NOMO-1 treated with DMSO at 0.1 percent for 48 hours (cell line): Measurements from ENCODE around the gene CRB2.
A peak's percentile ranks its signal among the peaks of the same experiment; 100 is the strongest.

Experiments used
- DNase-seq: peaks from one replicate; lab custom pipeline; 2025; ENCODE audit not compliant: unreplicated experiment; lab: John Stamatoyannopoulos, UW

Gene CRB2

DNA sequence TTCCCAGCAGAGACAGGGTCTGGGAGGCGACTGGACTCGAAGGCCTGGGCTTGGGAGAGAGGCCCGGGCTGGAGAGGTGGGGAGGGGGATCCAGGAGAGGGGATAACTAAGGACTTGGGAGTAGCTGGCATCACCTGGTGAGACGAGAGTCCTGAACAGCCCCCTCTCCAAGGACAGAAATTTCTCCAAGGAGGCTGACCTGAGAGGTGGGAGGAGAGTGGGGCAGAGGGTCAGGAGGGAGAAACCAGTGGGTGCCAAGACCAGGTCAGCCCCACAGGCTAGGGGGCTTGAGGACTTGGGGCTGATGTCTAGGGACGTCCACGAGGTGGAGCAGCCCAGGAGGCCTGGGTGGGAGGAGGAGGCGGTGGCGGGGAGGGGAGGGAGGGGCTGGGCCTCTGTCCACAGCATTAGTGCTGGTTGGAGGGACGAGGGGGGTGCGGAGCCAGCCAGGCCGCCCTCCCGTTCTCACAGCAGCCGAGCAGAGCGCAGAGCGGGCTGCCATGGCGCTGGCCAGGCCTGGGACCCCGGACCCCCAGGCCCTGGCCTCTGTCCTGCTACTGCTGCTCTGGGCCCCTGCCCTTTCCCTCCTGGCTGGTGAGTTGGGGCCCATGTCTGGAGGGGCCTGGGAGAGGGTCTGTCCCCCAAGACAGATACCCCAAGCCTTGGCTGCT is at the start of gene CRB2:
CRB2 (plus strand) TSS at position 437 of the 671 bp plus-strand sequence; CDS start at position 501, 64 bp downstream.
- DNase-seq: no peak

DNA sequence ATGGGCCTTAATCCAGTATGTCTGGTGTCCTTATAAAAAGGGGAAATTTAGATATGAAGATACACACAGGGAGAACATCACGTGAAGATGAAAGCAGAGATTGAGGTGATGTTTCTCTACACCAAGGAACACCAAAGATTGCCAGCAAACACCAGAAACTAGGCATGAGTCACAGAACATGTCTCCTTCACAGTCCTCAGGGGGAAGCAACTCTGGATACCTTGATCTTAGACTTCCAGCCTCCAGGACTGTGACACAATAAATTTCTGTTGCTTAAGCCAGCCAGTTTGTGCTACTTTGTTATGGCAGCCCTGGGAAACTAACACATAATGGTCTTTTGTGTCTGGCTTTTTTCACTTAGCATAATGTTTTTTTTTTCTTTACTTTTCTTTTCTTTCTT is 46.4 kb upstream of the CRB2 start:
- DNase-seq: no peak

DNA sequence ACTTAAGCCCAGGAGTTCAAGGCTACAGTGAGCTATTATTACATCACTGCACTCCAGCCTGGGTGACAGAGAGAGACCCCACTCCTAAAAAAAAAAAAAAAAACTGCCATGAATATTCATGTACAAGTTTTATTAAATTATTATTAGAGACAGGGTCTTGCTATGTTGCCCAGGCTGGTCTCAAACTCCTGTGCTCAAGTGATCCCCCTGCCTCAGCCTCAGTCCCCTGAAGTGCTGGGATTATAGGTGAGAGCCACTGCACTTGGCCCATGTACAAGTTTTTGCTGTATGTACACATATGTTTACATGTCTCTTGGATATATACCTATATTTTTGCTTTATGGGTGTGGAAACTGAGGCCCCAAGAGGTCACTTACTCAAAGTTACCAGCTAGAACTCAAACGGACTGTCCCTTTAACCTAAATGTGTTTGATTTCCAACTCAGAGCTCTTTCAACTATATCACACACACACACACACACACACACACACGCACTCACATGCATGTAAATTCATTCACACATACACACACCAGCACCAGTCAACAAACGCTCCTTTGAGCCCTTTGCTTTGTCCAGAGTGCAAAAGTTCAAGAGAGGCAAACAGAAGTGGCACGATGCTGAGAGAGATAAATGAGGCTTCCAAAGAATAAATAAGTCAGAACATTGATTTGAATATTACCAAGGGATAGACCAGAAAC is 45.3 kb upstream of the CRB2 start:
- no peak for DNase-seq

DNA sequence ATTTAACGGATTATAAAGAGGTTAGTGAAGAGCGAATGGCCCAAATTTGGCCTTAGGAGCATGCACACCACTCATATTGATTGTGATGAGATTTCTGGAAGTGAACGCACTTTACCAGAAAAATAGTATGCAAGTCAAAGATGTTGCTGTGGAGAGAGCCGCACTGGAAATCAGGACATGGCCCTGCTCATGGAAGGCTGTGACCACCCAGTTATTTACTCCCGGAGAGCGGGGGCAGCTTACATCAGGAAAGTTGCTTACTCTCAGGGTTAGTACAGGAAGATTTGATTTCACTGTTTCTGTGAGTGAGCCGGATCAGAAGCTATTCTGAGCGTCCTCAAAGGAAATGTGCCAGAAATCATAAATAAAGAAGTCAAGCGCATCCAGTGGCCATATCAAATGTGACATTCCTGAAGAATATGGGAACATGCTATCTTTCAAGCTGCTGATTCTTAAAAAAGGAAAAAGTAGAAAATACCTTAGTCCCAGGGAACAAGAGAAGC is 44.7 kb upstream of the CRB2 start:
- no peak for DNase-seq

DNA sequence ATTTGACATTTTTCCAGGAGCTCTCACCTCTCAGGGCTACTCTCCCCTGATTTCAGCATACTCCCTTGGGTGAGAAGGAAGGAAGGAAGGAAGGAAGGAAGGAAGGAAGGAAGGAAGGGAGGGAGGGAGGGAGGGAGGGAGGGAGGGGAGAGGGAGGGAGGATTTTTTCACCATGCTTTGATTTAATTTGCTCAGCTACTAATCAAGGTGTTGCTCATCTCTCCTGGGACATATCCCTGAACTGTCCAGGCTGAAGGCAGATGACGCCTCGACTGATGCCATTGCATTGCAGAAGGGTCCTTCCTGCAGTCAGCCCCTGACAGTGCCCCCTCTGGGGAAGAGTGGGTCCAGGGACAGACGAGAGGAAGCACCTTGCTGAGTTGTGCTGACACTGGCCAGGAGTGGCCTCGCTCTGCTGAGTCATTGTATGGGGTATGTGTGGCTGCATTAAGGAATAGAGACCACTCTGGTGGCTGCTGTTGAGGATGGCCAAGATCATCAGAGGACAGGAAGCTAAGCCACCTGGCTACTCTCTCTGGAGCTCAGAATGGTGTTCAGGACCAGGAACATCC is 43.6 kb upstream of the CRB2 start:
- DNase-seq: no peak

DNA sequence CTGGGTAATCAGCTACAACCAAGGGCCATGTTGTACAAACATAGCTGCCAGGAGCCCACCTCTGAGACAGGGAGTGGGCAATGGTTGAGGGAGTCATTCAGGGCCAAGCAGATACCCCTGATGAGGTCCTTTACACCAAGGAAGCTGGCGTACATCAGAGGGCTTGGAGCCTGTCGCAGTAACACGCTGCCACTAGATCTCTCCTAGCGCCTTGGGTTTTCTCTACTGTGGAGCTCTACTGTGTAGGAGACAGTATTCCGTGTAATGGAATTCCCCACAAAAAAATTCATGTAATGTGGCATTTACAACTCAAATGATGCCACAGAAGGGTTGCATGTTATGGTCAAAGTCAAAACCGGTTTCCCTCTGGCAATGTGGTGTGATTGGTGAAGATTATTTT is 41.4 kb upstream of the CRB2 start:
- DNase-seq: no peak

DNA sequence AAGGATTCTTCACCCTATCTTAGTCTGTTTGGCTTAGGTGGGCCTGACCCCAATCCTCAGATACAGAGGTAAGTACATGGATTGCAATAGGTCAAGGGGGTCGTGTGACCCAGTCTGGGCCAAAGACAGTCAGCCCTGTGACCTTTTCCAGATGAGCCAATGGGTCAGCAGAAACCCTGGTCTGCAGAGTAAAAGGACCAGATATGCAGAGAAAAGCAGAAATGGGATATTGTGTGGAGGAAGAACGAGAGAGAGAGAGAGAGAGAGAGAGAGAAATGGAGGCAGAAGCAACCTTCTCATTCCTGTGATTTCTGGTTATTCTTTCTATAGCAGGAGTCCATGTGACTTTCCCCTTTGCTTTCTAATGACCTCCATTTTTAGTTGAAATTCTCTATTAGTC is 40.4 kb upstream of the CRB2 start:
- DNase-seq: no peak

DNA sequence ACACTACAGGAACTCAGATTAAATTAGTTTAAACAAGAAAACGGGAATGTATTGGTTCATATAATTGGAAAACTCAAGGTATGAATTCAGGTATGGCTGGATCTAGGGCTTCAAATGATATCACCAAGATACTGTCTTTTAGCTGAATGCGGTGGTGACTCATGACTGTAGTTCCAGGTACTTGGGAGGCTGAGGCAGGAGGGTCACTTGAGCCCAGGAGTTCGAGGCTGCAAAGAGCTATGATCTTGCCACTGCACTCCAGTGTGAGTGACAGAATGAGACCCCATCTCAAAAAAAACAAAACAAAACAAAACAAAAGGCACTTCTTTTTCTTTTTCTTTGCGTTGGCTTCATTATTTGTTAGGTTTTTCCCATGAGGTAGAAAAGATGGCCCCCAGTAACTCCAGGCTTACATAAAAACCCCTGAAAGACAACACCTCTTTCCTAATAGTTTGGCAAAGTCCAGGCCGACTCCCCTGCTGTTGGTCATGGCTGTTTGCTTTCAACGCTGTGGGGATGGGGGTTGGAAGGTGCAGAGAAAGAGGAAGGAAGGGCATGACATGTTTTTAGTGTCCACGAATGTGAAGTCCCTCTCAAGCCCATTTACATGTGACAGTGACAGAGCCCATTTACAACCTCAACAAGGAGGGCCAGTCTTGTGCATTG is 39.8 kb upstream of the CRB2 start:
- DNase-seq: peak; percentile 84

DNA sequence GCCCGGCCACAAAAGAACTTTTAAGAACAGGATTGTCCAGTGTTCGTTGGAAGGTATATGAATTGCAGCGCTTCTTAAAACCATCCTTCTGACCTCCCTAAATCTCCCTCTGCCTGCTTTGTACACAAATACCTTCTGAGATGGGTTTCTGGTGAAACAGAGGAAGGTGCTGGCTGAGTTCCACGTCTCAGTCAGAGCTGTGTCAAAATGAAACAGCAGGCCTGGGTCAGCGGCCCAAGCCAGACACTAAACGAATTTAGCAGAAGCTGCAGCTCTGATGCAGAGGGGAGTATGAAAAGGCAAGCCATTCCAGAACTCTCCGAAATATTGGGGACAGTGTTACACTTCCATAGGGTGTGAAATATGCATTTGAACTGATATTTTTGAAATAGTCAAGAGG is 37.8 kb upstream of the CRB2 start:
- no peak for DNase-seq

DNA sequence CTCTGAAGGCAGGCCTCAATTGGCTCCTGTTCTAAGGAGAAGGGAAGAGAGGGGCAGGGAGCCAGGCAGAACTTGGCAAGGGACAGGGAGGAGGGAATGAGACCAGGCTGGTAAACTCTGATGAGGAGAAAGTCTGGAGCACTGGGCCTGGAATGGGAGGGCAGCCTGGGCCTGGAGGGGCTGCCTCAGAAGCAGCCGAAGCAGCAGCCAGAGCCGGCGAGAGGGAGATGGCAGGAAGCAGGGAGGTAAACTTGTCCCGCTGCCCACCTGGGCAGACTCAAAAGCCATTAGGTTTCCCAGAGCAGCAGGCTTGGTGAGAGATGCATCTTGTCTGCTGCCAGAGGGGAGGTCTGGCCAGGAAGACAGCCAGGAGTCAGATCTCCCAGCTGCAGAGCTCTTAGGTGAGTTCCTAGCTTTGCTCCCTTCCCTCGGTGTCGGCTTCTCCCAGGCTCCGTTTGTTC is 37.0 kb upstream of the CRB2 start:
- no peak for DNase-seq

DNA sequence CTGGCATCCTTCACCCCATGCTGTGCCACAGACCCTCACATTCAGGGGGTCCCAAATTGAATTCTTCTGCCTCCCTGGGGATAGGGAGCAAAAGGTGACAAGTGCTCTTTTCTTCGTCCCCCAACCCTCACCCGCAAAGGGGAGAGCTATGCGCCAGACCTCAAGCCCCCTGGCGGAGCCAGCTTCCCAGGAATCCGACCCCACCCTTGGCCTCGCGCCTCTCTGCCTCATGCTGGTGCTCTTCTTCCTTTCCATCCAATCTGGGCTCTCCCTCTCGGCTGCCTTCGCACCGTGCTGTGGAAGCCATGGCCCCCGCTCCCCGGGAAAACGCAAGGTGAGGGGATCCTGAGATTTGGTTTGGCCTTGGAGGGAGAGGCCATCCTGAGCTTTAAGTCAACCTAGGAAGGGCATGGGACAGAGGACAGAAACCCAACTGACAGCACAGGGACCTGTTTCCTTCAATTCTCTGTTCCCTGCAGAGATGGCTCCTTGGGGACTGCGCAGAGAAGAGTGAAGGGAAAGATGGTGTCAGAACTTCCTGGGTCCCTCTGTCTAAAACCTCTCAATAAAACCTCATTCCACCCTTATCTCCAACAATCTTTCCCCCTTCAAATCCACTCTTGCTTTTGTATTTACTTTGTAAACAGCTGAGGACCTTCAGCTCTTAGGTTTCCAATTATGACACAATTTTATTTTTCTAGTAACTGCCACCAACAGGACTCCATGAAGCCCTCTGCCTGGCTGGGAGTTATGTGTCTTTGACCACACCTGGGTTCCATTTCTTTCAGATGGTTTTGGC is 36.3 kb upstream of the CRB2 start:
- no peak for DNase-seq

DNA sequence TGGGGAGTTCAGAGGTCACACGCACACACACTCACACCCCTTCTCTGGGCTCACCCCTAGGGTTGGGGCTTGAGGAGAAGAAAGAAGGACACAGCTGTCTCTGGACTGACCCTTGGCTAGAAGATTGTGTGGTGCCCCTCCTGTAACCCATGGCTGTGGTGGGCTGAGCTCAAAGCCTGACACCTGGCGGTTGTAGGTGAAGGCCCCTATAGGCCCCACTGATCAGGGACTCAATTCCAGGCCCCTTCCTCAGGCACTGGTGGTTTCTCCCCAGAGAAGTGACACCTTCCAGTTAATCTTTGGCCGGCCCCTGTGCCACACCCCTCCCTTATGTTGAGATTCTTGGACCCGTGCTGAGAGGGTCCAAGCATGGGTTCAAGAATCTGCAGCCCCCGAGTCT is 35.2 kb upstream of the CRB2 start:
- DNase-seq: no peak

DNA sequence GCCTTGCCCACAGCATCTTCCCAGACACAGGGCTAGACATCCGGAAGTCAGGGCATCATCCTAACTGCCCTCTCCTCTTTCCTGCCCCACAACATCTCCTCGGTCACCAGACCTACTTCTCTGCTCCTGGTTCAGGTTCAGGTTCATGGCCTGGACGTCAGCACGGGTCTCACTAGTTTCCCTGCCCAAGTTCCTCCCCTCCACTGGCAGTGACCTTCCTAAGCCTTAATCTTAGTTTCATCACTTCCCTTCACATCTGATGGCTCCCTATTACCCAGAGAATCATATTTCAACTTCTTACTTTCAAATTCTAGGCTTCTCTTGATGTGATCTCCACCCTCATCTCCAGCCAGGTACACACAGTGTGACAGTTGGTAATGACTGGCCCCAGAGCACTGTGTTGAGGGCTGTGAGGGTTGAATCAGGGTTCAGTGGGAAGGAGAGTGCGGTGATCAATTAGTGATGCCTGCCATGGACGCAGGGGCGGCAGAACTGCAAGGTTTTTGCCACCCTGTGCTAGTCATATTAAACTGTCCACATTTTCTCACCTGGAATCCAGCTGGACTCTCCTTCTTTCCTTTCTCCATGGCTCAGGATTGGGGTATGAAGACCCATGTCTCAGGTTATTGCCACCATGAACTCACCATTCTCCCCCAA is 34.3 kb upstream of the CRB2 start:
- no peak for DNase-seq

DNA sequence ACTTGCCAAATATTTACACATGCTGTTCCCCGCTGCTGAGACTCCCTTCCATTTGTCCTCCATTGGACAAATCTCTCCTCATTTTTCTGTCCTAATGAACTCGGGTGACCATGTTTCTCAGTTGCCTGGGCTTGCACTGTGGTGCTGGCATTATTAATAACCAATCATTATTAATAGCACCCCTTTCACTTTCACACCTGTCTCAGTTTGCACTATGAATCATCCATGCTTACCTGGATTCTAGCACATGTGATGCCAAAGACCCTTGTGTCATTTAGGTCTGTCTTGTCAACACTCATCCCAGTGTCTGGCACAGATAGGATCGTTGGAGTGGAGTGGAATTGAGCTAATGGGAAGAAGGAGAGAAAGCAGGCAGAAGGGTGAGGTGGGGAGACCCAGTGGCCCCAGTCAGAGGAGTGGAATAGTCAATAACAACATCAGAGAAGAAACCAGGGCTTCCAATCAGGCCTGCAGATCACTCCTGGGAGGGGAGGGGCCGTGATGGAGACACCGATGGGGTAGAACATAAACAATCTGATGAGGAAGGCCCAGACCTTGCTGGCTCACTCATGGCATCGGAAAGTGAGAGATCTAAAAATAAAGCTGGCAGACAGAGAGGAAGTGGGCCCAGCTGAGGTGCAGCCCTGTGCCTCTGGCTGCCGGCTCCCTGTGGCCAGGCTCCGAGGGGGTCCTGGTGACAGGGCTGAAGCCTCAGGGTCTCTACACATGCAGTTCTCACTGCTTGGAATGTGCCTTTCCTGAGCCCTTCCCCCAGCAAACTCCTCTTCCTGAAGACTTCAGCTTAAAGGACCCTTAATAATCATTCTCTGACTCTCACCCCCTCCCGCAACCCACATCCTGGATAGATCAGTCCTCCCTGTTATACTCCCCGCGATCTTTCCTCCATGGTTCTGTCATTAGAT is 33.5 kb upstream of the CRB2 start:
- peak; percentile 73 for DNase-seq

DNA sequence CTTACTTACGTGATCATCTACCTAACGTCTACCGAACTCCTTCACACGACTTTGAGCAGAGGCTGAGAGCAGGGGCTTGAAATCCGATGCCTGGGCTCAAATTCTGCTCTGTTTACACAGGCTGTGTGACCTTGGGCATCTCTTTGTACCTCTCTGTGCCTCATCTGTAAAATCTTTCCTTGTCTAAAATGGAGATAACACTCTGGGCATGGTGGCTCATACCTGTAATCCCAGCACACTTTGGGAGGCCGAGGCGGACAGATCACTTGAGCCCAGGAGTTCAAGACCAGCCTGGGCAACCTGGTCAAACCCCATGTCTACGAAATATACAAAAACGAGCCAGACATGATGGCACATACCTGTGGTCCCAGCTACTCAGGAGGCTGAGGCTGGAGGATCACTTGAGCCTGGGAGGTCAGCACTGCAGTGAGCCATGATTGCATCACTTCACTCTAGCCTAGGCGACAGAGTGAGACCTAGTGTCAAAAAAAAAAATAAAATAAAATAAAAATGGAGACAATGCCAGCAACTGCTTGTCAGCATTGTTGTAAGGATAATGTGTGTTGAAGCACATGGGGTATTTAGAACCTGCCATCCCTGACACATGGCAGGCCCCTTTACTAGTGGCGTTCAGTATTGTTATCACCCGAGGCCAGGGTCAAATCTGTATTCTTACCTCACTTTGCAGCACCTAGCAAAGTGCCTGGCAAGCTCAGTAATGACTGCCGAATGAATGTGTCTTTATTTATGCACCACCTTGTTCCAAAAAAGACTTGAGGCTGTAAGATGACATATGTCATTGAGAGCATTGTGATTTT is 32.6 kb upstream of the CRB2 start:
- DNase-seq: no peak

DNA sequence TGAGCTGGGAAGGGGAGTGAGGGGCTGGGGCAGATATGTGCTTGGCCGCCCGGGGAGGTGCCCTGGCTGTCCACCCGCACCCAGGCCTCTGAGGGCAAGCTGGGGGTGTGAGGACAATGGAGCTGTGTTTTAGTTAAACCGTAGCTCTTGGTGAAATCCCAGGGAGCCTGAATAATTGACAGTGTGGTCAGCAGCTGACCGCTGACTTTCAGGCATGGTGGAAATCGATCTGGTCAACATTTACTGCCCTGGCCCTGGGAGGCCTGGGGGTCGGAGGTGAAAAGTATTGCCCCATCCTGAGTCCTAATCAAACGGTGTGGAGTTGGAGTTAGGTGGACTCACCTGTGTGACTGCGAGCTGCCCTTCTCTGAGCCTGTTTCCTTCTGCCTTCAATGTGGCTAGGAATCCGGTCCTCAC is 31.2 kb upstream of the CRB2 start:
- no peak for DNase-seq

DNA sequence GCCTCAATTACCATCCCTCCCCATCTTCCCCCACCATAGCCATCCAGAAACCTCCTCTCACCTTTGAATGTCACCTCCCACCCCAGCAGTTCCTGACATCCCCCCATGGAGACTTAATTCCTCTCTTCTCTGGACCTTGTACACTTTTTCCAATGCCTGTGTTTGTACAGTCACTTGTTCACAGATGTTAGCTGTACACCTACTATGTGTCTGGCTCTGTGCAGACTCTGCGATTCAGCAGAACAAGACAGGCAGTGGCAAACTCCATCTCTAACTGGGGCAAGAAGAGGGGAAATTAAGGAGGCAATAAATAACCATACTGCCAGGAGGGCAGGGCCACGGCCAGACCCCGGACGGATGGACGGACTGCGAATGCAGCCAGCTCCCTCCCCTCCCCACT is 29.8 kb upstream of the CRB2 start:
- DNase-seq: no peak

DNA sequence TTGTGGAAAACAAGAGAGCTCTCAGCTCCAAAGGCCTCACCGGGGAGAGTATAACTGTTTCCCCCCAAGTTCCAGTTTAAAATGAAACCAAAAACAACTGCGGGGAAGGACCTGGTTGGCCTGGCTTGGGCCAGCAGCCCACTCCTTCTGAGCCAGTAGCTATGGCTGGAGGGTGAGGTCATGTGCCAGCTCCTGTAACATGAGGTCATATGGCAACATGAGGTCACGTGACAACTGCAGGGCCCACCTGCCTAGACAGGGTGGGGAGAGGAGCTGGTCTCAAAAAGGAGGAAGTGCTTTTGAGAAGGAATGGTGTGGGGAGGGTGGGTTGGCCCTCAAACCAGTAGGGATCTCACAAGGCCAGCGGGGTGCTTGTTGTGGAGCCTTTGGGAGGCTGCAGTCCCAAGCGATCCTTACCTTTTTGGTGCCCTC is 29.3 kb upstream of the CRB2 start:
- DNase-seq: peak; percentile 70
